OCI-LY7 (cell line): ENCODE data around the gene RNF111. TPM values are rescaled to one million over a fixed set of nuclear protein-coding genes. Genes with fewer than 3 reads are reported as not detected.

Experiments
- BruUV-seq: library from RNA; stranded (reverse); fragments of 400-500 nt; replicated peaks from 2 replicates; lab custom pipeline; 2021; lab: Mats Ljungman, UMichigan
- CTCF ChIA-PET: fragments of 300-600 bp; sonication (Branson Sonifier 250); formaldehyde crosslinking; loops from one replicate; lab custom pipeline; 2022; ENCODE audit warnings: antibody characterized with exemption; ENCODE audit not compliant: unreplicated experiment; lab: Charles Lee
- POLR2A ChIA-PET: fragments of 300-600 bp; sonication (Branson Sonifier 250); formaldehyde crosslinking; loops from one replicate; lab custom pipeline; 2022; ENCODE audit warnings: antibody characterized with exemption; lab: Charles Lee
- DNase-seq: peaks from one replicate; pipeline ENCODE4 v3.0.0-alpha.2; 2015; ENCODE audit warnings: low spot score
- H2AFZ ChIP-seq: fragments of 200-600 bp; sonication (generic), shearing (Covaris generic); 2 replicates; pipeline ENCODE4 v1.6.1; 2014; ENCODE audit warnings: mild to moderate bottlenecking, antibody characterized with exemption, low read length, moderate library complexity
- H3K27ac ChIP-seq: fragments of 200-600 bp; sonication (generic); 2 replicates; pipeline ENCODE4 v1.5.1; 2014; ENCODE audit warnings: mixed run types, low read depth, mild to moderate bottlenecking, moderate library complexity, low read length, inconsistent platforms; ENCODE audit not compliant: poor library complexity, severe bottlenecking
- H3K36me3 ChIP-seq: fragments of 200-600 bp; sonication (generic); 2 replicates; pipeline ENCODE4 v1.6.1; 2014; ENCODE audit warnings: mild to moderate bottlenecking, antibody characterized with exemption, low read length, moderate library complexity, mixed read lengths; ENCODE audit not compliant: insufficient read depth
- H3K4me1 ChIP-seq: fragments of 200-600 bp; sonication (generic); 2 replicates; pipeline ENCODE4 v1.5.1; 2014; ENCODE audit warnings: mild to moderate bottlenecking, low read length; ENCODE audit not compliant: insufficient read depth, poor library complexity, severe bottlenecking
- H3K4me2 ChIP-seq: fragments of 200-600 bp; sonication (generic); 2 replicates; pipeline ENCODE4 v1.6.1; 2014; ENCODE audit warnings: mild to moderate bottlenecking, low read length
- H3K4me3 ChIP-seq: fragments of 200-600 bp; sonication (generic); 2 replicates; pipeline ENCODE4 v1.5.1; 2014; ENCODE audit warnings: mild to moderate bottlenecking, low read depth, low read length; ENCODE audit not compliant: poor library complexity, severe bottlenecking
- H3K79me2 ChIP-seq: fragments of 200-600 bp; sonication (generic); 2 replicates; pipeline ENCODE4 v1.6.1; 2016; ENCODE audit warnings: low read depth, mild to moderate bottlenecking, low read length, moderate library complexity, mixed read lengths; ENCODE audit not compliant: insufficient read depth
- H3K9me2 ChIP-seq: fragments of 200-600 bp; sonication (generic); 2 replicates; pipeline ENCODE4 v1.6.1; 2016; ENCODE audit warnings: mild to moderate bottlenecking, low read length, mixed read lengths; ENCODE audit not compliant: insufficient read depth
- H3K9me3 ChIP-seq: fragments of 200-600 bp; sonication (generic); 2 replicates; pipeline ENCODE4 v1.6.1; 2014; ENCODE audit warnings: mild to moderate bottlenecking, mixed run types, low read length, mixed read lengths
- H4K20me1 ChIP-seq: fragments of 200-600 bp; sonication (generic); 2 replicates; pipeline ENCODE4 v1.6.1; 2014; ENCODE audit warnings: mild to moderate bottlenecking, antibody characterized with exemption, low read length, moderate library complexity, mixed read lengths; ENCODE audit not compliant: insufficient read depth
- EZH2phosphoT487 ChIP-seq: fragments of 200-600 bp; sonication (generic); IDR thresholded peaks from 2 replicates; pipeline ENCODE4 v1.6.1; 2018; ENCODE audit warnings: low read depth, borderline replicate concordance, mild to moderate bottlenecking, mixed run types, antibody characterized with exemption, low read length, moderate library complexity, mixed read lengths
- intact Hi-C: fragments of 100-400 bp; cut with micrococcal nuclease; formaldehyde crosslinking; loops from one replicate; pipeline ENCODE4 v1.10.0; 2022; ENCODE audit not compliant: unreplicated experiment
- total RNA-seq, 2 experiments: library from RNA; depleted of rRNA in 1 of 2; stranded (reverse); fragments of >200 nt in 1 of 2; shearing (Covaris generic) in 1 of 2; gene quantifications; 2 replicates each; pipeline ENCODE4 v1.2.3, GENCODE V29; 2014 to 2022
- TF ChIP-seq, protein P1 (sequence below): fragments of 200-600 bp; sonication (generic); conservative IDR thresholded peaks from 2 replicates; pipeline ENCODE4 v1.5.1; 2014; ENCODE audit warnings: mild to moderate bottlenecking, antibody characterized with exemption, low read length, moderate library complexity, mixed read lengths

Gene RNF111
- total RNA-seq, 2 experiments from 2014 or later = 19.2 to 42.7 TPM

DNA sequence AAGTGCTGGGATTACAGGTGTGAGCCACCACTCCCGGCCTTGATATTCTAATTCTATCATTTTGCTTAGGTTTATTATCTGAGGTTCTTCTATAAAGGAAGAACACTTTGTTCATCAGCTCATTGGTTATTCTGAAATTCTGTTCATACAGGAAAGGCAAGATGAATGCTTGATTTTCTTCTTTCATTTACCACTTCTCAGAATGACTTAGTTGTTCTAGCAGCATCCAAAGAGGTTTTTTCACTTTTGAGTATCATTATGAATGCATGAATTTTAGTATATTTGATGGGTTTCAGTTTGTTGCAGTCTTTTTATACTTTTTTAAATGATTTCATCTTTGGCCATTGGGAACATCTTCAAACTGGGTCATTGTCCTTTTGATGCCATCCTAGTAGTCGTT lies 51.8 kb downstream of the RNF111 start:
- no peak overlapping the region for H3K27ac ChIP-seq
- peaks cover 81% of the 10 kb centered on the region for H3K36me3 ChIP-seq
- BruUV-seq = no TSS peak
- intact Hi-C loops = no loop called here
- H3K4me1 ChIP-seq = no peaks in the 10 kb centered on the region
- TF ChIP-seq, protein P1, sequence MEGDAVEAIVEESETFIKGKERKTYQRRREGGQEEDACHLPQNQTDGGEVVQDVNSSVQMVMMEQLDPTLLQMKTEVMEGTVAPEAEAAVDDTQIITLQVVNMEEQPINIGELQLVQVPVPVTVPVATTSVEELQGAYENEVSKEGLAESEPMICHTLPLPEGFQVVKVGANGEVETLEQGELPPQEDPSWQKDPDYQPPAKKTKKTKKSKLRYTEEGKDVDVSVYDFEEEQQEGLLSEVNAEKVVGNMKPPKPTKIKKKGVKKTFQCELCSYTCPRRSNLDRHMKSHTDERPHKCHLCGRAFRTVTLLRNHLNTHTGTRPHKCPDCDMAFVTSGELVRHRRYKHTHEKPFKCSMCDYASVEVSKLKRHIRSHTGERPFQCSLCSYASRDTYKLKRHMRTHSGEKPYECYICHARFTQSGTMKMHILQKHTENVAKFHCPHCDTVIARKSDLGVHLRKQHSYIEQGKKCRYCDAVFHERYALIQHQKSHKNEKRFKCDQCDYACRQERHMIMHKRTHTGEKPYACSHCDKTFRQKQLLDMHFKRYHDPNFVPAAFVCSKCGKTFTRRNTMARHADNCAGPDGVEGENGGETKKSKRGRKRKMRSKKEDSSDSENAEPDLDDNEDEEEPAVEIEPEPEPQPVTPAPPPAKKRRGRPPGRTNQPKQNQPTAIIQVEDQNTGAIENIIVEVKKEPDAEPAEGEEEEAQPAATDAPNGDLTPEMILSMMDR = no peak
- TF ChIP-seq EZH2phosphoT487 = no peak
- no peaks in the 10 kb centered on the region for H4K20me1 ChIP-seq
- H3K4me3 ChIP-seq = no peak overlapping the region
- peaks cover 94% of the 10 kb centered on the region for H3K79me2 ChIP-seq
- POLR2A ChIA-PET = interaction anchor here (1.1 to 2.0 kb wide), 4 partner anchors 8 to 105 kb away, joined by 3 to 5 read pairs (median 4); no protein-coding TSS in a partner anchor
- CTCF ChIA-PET = no interaction called here
- DNase-seq = no peak
- H2AFZ ChIP-seq = no peak overlapping the region
- H3K9me2 ChIP-seq = no peaks in the 10 kb centered on the region
- peaks cover 30% of the 10 kb centered on the region; the same call in 1 of the 2 replicates for H3K9me3 ChIP-seq
- no peak overlapping the region for H3K4me2 ChIP-seq

DNA sequence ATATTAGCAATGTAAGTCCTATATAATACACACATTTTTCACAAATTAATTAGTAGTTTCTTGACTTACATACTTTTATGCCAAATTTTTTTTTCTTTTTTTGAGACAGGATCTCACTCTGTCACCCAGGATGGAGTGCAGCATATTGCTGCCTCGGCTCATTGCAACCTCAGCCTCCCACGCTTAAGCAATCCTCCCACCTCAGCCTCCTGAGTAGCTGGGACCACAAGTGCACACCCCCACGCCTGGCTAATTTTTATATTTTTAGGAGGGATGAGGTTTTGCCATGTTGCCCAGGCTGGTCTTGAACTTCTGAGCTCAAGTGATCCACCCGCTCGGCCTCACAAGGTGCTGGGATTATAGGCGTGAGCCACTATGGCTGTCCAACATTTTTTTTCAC lies 54.6 kb downstream of the RNF111 start:
- Histone ChIP-seq H3K79me2 (peaks cover 98% of the 10 kb centered on the region), H4K20me1 (no peaks in the 10 kb centered on the region; the same call in 1 of the 2 replicates), H3K36me3 (peaks cover 67% of the 10 kb centered on the region), H3K9me3 (peaks cover 8% of the 10 kb centered on the region; the same call in 1 of the 2 replicates), H3K27ac (no peak overlapping the region), H3K4me3 (no peak overlapping the region), H3K4me1 (no peaks in the 10 kb centered on the region), H3K4me2 (no peak overlapping the region), H2AFZ (no peak overlapping the region), H3K9me2 (no peaks in the 10 kb centered on the region)
- no TSS peak for BruUV-seq
- CTCF ChIA-PET = no interaction called here
- POLR2A ChIA-PET = interaction anchor here (1.4 kb wide), 1 partner anchor 11 kb away, joined by 5 read pairs; no protein-coding TSS in a partner anchor
- intact Hi-C loops = no loop called here
- no peak for DNase-seq
- no peak for TF ChIP-seq EZH2phosphoT487
- TF ChIP-seq, protein P1 = no peak

DNA sequence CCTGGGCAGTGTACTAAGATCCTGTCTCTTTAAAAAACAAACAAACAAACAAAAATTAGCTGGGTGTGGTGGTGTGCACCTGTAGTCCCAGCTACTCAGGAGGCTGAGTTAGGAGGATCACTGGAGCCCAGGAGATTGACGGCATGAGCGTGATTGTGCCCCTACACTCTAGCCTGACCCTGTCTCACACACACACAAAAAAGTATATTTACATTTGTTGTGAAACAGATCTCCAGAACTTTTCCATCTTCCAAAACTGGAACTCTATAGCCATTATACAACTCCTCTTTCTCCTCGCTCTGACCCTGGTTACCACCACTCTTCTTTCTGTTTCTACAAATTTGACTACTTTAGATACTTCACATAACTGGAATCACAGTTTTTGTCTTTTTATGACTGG lies 61.4 kb downstream of the RNF111 start:
- no peak overlapping the region for H3K4me3 ChIP-seq
- H3K4me2 ChIP-seq = no peak overlapping the region
- no peak for TF ChIP-seq EZH2phosphoT487
- TF ChIP-seq, protein P1 = no peak
- no peak overlapping the region for H2AFZ ChIP-seq
- DNase-seq = no peak
- H3K4me1 ChIP-seq = no peaks in the 10 kb centered on the region
- CTCF ChIA-PET = no interaction called here
- H3K79me2 ChIP-seq = peaks cover 62% of the 10 kb centered on the region
- BruUV-seq = no TSS peak
- H3K36me3 ChIP-seq = peaks cover 64% of the 10 kb centered on the region
- H3K9me2 ChIP-seq = no peaks in the 10 kb centered on the region
- no peak overlapping the region for H3K27ac ChIP-seq
- H4K20me1 ChIP-seq = no peaks in the 10 kb centered on the region; the same call in 1 of the 2 replicates
- POLR2A ChIA-PET = interaction anchor here (1.0 kb wide), 1 partner anchor 10 kb away, joined by 5 read pairs; no protein-coding TSS in a partner anchor
- no peaks in the 10 kb centered on the region for H3K9me3 ChIP-seq
- intact Hi-C loops = no loop called here
